ENCODE results near the gene CCM2.

- no peak for TF ChIP-seq ZNF274 (IDR thresholded peaks at IDR 0.05; ENCODE audit: borderline replicate concordance, extremely low read depth, low read length)
- no peak for TF ChIP-seq POLR2A (IDR thresholded peaks at IDR 0.05; ENCODE audit: control extremely low read depth in 1 of 2, low read depth in 2 of 2, low read length in 2 of 2)
- TF ChIP-seq CTCF (IDR thresholded peaks at IDR 0.05; ENCODE audit: control extremely low read depth in 1 of 3, insufficient read depth in 1 of 3, low read depth in 1 of 3, low read length in 3 of 3), result no peak
- no peak for TF ChIP-seq SIX5 (IDR thresholded peaks at IDR 0.05; ENCODE audit: low read depth, low read length)
- no peak for TF ChIP-seq EP300 (IDR thresholded peaks at IDR 0.05; ENCODE audit: borderline replicate concordance in 1 of 2, low read depth in 2 of 2, low read length in 2 of 2)
- no peak for TF ChIP-seq BCL11A (IDR thresholded peaks at IDR 0.05; ENCODE audit: low read depth in 2 of 2, low read length in 2 of 2)
- no peak for TF ChIP-seq TAF1 (IDR thresholded peaks at IDR 0.05; ENCODE audit: low read depth, low read length)
- TF ChIP-seq SRF (IDR thresholded peaks at IDR 0.05; ENCODE audit: low read depth, low read length), result no peak
- no peak for TF ChIP-seq MAFK (IDR thresholded peaks at IDR 0.05; ENCODE audit: low read depth, low read length)
- TF ChIP-seq CEBPB (IDR thresholded peaks at IDR 0.05; ENCODE audit: low read depth, low read length), result no peak
Measured at GRCh38 chr7:45075355-45075644, 75.3 kb downstream of the CCM2 start.

All from H1 (cell line).